ENCODE measurements around the gene NUP42.
"Not testable (repeated sequence)": the region's sequence is repeated elsewhere in the genome, so short reads cannot be mapped to it uniquely, and the experiment has no call there.

The NUP42 gene

GRCh38 chr7:23184291-23184690, 2.4 kb downstream of the NUP42 start:
- DNase-seq (ENCODE audit: low read depth) = no peak
- no peak for TF ChIP-seq CTCF (conservative IDR thresholded peaks at IDR 0.05; ENCODE audit: low read depth, low read length)
- H3K4me3 ChIP-seq (ENCODE audit: low read depth, low read length) = no peak overlapping the region

DNA sequence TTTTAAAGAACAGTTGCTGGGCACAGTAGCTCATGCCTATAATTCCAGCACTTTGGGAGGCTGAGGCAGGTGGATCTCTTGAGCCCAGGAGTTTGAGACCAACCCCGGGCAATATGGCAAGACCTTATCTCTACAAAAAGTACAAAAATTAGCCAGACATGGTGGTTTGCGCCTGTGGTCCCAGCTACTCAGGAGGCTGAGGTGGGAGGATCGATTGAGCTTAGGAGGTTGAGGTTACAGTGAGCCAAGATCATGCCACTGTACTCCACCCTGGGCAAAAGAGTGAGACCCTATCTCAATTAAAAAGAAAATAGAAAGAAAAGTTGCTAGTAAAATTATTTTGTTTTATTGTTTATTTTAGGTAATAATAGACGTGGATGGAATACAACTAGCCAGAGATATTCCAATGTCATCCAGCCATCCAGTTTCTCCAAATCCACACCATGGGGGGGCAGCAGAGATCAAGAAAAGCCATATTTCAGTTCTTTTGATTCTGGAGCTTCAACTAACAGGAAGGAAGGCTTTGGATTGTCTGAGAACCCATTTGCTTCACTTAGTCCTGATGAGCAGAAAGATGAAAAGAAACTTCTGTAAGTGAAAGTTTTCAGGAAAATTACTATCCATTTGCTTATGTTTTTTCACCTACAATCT, 3.0 kb downstream of the NUP42 start:
- peak; percentile 77 for DNase-seq (ENCODE audit: low read depth)
- H3K4me3 ChIP-seq (ENCODE audit: low read depth, low read length) = no peak overlapping the region
- peak; percentile 64 for TF ChIP-seq CTCF (conservative IDR thresholded peaks at IDR 0.05; ENCODE audit: low read depth, low read length)

GRCh38 chr7:23185980-23186379, 4.1 kb downstream of the NUP42 start:
- TF ChIP-seq CTCF (conservative IDR thresholded peaks at IDR 0.05; ENCODE audit: low read depth, low read length) = no peak
- no peak for DNase-seq (ENCODE audit: low read depth)
- H3K4me3 ChIP-seq (ENCODE audit: low read depth, low read length) = no peak overlapping the region

GRCh38 chr7:23191022-23191421, 9.2 kb downstream of the NUP42 start:
- DNase-seq (ENCODE audit: low read depth) = no peak
- no peak overlapping the region for H3K4me3 ChIP-seq (ENCODE audit: low read depth, low read length)
- TF ChIP-seq CTCF (conservative IDR thresholded peaks at IDR 0.05; ENCODE audit: low read depth, low read length) = no peak

DNA sequence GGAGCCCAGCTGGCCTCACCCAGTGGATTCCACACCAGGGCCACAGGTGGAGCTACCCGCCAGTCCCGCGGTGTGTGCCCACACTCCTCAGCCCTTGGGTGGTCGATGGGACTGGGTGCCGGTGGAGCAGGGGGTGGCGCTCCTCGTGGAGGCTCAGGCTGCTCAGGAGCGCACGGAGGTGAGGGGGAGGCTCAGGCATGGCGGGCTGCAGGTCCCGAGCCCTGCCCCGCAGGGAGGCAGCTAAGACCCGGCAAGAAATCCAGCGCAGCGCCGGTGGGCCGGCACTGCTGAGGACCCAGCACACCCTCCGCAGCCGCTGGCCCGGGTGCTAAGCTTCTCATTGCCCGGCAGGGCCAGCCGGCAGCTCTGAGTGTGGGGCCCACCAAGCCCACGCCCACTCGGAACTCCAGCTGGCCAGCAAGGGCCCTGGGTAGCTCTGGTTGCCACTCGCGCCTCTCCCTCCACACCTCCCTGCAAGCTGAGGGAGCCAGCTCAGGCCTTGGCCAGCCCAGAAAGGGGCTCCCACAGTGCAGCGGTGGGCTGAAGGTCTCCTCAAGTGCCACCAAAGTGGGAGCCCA, 11.9 kb downstream of the NUP42 start:
- DNase-seq (ENCODE audit: low read depth); H3K4me3 ChIP-seq (ENCODE audit: low read depth, low read length): not testable (repeated sequence)

GRCh38 chr7:23196306-23196705, 14.5 kb downstream of the NUP42 start:
- H3K4me3 ChIP-seq (ENCODE audit: low read depth, low read length) = no peak overlapping the region
- TF ChIP-seq CTCF (conservative IDR thresholded peaks at IDR 0.05; ENCODE audit: low read depth, low read length) = no peak
- DNase-seq (ENCODE audit: low read depth) = no peak

DNA sequence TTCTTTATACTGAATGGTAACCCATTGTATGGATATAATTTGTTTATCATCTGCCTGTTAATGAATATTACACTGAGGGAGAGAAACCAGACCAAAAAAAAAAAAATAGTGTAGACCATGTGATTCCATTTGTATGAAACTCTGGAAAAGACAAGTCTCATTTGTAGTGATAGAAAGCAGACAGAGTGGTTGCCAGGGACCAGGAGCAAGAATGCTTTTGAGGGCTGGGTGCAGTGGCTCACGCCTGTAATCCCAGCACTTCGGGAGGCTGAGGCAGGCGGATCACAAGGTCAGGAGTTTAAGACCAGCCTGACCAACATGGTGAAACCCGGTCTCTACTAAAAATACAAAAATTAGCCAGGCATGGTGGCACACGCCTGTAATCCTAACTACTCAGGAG, 15.9 kb downstream of the NUP42 start:
- not testable (repeated sequence) for H3K4me3 ChIP-seq (ENCODE audit: low read depth, low read length); DNase-seq (ENCODE audit: low read depth)

DNA sequence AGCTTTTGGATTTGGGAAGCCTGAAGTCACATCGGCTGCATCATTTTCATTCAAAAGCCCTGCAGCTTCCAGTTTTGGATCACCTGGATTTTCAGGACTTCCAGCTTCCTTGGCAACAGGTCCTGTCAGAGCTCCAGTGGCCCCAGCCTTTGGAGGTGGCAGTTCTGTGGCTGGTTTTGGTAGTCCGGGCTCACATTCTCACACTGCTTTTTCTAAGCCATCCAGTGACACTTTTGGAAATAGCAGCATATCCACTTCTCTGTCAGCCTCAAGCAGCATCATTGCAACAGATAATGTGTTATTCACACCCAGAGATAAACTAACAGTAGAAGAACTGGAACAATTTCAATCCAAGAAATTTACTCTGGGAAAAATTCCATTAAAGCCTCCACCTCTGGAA, 18.5 kb downstream of the NUP42 start:
- no peak for DNase-seq (ENCODE audit: low read depth)
- no peak overlapping the region for H3K4me3 ChIP-seq (ENCODE audit: low read depth, low read length)
- TF ChIP-seq CTCF (conservative IDR thresholded peaks at IDR 0.05; ENCODE audit: low read depth, low read length) = no peak

Measured in choroid plexus epithelial cell (primary cell).